Amniotic epithelial cell (primary cell): ENCODE results near the gene FAM228A.
"Not testable (repeated sequence)": the region's sequence is repeated elsewhere in the genome, so short reads cannot be mapped to it uniquely, and the experiment has no call there.

Experiments
- DNase-seq: peaks from one replicate; pipeline ENCODE4 v3.0.0-alpha.2; 2010; ENCODE audit warnings: low read depth

The FAM228A gene

DNA sequence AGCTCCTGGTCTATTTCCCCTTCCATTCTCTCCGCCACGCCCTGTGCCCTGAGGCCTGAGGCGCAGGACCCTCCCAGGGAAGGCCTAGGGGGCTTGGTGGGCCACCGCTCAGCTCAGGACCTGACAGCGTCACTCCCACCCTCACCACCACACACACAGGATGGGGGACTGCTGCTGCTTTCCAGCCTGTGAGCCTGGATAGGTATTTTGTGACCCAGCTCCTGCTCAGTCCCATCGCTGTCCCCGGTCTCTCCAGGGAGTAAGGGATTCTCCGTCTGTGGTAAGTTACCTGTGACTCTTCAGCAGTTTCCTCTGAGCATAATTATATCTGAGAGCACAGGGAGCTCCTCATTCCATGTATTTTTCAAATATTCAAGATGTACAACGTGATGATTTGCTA, 16.3 kb downstream of the FAM228A start:
- DNase-seq: no peak

- no peak for DNase-seq
Measured at GRCh38 chr2:24191848-24192247, 17.0 kb downstream of the FAM228A start.

GRCh38 chr2:24197213-24197612, 22.4 kb downstream of the FAM228A start:
- not testable (repeated sequence) for DNase-seq

DNA sequence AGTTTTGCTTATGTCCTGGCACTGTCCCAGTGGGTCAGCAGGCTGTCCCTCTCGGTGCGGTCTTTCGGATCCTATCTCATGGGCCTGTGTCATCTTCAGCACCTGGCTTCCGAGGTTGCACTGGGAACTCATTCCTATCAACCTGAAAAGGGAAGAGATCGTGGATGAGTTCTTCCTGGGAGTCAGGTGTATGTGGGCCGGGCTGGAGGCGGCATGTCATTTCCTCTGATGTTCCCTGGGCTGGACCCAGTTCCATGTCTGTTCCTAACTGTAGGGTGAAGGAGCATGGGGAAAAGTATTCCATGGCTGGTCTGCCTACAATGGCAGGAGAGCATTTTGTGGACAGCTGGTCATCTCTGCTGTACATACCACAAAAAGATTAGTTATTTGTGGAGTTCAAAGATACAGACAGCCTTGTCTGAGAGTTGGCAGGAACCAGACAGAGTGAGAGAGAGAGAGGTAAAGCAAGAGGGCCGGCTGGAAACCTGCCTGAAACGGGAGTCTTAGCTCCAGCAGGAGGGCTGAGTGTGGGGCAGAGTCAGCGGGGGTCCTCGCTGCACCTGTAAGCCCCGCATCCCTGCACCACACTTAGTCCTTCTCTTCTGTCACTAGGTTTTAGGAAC, 25.2 kb downstream of the FAM228A start:
- peak; percentile 4 for DNase-seq

GRCh38 chr2:24200799-24201198, 25.9 kb downstream of the FAM228A start:
- DNase-seq: no peak

GRCh38 chr2:24203029-24203786, 28.4 kb downstream of the FAM228A start:
- no peak for DNase-seq

DNA sequence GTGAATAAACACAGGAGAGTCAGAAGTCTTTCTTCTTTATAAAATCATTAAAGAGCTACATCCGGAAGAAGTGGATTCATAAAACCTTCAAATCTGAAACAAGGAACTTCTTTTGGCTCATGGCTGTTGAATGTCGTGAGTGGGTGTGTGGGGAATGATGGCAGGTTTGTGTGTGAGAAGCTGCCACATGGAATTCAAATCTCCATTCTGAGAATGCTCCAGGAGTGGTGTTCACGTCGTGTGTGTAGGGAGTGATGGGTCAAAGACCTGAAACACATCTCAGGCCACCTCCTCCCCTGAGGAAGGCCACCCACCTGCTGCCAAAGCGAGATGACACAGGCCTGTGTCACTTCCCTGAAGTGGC, 28.9 kb downstream of the FAM228A start:
- DNase-seq: no peak

- no peak for DNase-seq
Measured at GRCh38 chr2:24204505-24204904, 29.7 kb downstream of the FAM228A start.

GRCh38 chr2:24205131-24205530, 30.3 kb downstream of the FAM228A start:
- no peak for DNase-seq

GRCh38 chr2:24206242-24206641, 31.4 kb downstream of the FAM228A start:
- DNase-seq: no peak

- no peak for DNase-seq
Measured at GRCh38 chr2:24206714-24207113, 31.9 kb downstream of the FAM228A start.

- no peak for DNase-seq
Measured at GRCh38 chr2:24207359-24207758, 32.5 kb downstream of the FAM228A start.

DNA sequence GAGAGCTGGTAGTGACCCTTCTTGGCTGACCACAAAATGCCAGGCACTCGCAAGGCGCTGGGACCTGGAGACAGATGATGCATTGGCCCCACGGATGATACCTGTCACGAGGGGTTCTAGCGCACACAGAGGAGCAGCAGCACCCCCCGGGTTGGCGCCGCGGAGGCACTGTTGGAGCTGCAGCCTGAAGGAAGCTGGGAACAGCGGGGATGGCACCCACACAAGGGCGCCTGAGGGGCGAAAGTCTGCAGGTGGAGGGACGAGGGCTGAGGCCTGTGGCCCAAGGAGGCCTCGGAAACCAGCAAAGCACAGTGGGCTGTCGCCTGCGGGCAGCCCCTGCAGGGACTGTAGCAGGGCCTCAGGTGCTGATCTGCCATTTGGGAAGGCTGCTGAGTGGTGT, 33.6 kb downstream of the FAM228A start:
- DNase-seq: no peak

DNA sequence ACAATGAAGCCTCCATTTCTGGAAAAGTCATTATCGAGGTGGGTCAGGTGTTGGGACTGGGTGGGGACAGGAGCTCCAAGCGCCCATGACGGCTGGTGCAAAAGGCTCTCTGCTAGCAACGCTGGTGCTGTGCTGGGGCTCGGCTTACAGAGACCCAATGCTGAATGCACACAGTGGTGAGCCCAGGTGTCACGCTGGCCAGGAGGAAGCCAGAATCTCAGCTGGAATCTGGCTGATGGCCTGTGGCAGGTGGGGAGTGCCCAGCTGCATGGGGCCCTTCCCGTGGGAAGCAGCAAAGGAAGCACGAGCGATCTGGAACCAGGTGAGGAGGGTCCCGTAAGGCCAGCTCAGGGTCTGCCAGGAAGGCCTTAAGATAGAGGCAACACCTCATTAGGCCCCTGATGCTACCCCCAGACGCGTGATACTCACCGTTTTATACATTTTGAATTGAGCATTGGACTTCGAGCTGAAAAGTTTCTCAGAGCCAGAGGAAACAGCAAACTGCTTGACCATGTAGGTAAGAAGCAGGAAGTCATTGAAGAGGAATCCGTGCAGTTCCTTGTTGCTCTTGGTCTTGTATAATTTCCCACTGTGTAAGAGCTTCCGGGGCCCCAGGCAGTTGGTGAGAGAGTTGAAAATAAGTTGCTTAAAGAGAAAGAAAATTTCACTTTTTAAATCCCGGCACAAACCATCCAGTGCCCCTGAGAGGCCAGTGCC, 34.7 kb downstream of the FAM228A start:
- no peak for DNase-seq

GRCh38 chr2:24210106-24210455, 35.2 kb downstream of the FAM228A start:
- no peak for DNase-seq

GRCh38 chr2:24210723-24211122, 35.9 kb downstream of the FAM228A start:
- no peak for DNase-seq

- DNase-seq: no peak
Measured at GRCh38 chr2:24211408-24211807, 36.6 kb downstream of the FAM228A start.

DNA sequence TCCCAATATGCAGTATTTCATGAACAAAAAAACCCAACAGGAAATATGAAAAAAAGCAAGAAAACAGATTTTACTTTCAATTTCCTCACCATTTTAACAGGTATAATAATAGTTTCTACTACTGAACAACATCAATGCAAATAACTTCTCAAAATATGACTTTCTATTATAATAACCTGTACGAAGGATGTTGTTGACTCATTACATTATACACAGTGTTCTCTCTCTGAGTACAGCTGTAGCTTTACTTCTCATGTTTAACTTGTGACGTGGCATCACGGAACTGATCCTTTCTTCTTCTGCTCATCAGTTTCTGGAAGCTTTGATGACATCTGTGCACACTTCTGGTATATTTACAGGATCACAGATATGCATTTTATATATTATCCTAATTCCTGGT, 40.0 kb downstream of the FAM228A start:
- DNase-seq: no peak

DNA sequence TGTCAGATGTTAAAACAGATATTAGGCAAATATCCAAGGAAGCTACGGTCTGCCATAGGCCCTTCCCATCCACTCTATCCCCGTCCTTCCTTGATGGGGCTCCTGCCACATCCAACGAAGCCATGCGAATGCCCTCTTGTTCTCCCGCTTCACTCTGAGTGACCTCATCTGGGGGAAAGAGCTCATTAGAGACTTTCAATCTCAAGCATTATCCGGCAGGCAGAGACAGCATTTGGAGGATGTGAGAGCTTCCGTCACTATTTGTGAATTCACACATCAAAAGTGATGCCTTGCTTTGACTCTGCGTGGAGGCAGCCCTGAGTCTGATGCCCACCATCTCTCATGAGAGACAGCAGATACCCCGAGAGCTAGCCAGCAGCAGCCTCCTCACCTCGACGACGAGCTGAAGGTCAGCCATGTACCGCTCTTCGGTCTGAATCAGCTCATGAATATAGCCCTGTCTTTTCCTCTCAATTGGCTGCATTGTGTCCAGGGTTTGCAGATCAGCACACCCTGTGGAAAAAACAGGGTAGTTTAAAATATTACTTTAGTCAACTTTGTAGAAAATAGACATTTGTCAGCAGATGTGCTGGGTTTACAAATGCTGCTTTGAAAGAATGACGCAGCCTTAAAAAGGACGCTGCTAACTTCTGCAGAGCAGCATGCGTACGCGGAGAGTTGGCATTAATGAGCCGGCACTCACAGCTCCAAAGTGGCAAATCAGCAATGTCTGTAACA, 45.9 kb downstream of the FAM228A start:
- no peak for DNase-seq

DNA sequence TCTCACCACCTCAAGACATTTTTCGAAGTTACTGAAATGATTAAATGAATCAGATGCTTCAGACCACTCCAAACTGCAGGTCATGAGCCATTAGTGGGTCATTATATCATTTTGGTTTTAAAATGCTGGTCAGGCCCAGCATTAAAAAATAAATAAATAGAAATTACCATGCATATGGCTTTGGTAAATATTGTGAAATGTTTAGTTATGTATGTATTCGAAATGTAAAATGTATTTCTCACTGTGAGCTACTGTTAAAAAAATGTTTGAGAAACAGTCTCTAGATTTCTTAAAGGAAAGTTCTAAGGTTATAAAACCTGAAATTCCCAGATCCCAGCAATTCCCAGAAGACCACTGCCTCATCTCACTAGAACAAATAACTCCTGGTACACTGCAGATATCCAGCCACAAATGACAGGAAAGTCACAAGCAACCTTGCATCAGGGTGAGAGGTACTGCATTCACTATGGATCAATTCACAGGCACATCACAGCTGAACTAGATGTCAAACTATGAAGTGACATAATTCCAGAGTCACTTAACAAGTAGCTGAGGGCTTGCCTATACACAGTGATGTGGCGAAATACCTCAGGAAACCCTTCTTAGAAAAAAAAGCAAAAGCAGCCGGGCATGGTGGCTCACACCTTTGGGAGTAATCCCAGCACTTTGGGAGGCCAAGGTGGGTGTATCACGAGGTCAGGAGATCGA, 46.6 kb downstream of the FAM228A start:
- DNase-seq: no peak

GRCh38 chr2:24222946-24223345, 48.1 kb downstream of the FAM228A start:
- no peak for DNase-seq
